ENCODE results near the gene IL17D.
"Not testable (repeated sequence)": the region's sequence is repeated elsewhere in the genome, so short reads cannot be mapped to it uniquely, and the experiment has no call there.

IL17D gene

DNA sequence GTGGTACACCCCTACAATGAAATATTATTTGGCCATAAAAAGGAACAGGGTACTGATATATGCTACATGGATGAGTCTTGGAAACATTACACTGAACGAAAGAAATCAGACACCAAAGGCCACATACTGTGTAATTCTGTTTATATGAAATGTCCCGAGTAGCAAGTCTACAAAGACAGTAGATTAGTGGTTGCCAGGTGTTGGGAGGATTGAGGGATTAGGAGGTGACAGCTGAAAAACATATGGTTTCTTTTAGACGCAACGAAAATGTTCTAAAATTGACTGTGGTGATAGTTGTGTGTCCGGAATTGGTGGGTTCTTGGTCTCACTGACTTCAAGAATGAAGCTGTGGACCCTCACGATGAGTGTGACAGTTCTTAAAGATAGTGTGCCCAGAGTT is 35.1 kb downstream of the IL17D start:
- Histone ChIP-seq H3K27ac (ENCODE audit: low read depth, low read length, poor library complexity, severe bottlenecking) (no peak overlapping the region), H3K4me3 (ENCODE audit: low read depth, low read length, poor library complexity, severe bottlenecking) (no peak overlapping the region), H3K27me3 (ENCODE audit: insufficient read depth, low read length) (no peaks in the 10 kb centered on the region), H3K9ac (ENCODE audit: low read length) (no peak overlapping the region), H2AFZ (ENCODE audit: low read length) (no peak overlapping the region), H3K36me3 (ENCODE audit: insufficient read depth, low read length) (no peaks in the 10 kb centered on the region), H3K9me3 (ENCODE audit: low read length) (no peaks in the 10 kb centered on the region), H3F3A (ENCODE audit: insufficient read depth, low read length) (no peaks in the 10 kb centered on the region), H3K4me1 (ENCODE audit: insufficient read depth, low read length, severe bottlenecking) (no peaks in the 10 kb centered on the region), H3K9me2 (ENCODE audit: low read depth, low read length) (no peaks in the 10 kb centered on the region), H3K4me2 (ENCODE audit: low read length) (no peak overlapping the region), H3K79me2 (ENCODE audit: insufficient read depth, low read length) (no peaks in the 10 kb centered on the region), H4K20me1 (ENCODE audit: insufficient read depth, low read length) (no peaks in the 10 kb centered on the region)
- TF ChIP-seq, protein P1, sequence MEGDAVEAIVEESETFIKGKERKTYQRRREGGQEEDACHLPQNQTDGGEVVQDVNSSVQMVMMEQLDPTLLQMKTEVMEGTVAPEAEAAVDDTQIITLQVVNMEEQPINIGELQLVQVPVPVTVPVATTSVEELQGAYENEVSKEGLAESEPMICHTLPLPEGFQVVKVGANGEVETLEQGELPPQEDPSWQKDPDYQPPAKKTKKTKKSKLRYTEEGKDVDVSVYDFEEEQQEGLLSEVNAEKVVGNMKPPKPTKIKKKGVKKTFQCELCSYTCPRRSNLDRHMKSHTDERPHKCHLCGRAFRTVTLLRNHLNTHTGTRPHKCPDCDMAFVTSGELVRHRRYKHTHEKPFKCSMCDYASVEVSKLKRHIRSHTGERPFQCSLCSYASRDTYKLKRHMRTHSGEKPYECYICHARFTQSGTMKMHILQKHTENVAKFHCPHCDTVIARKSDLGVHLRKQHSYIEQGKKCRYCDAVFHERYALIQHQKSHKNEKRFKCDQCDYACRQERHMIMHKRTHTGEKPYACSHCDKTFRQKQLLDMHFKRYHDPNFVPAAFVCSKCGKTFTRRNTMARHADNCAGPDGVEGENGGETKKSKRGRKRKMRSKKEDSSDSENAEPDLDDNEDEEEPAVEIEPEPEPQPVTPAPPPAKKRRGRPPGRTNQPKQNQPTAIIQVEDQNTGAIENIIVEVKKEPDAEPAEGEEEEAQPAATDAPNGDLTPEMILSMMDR (IDR thresholded peaks at IDR 0.05; ENCODE audit: low read length), result no peak
- TF ChIP-seq EZH2 (IDR thresholded peaks at IDR 0.05; ENCODE audit: borderline replicate concordance, low read length), result no peak

DNA sequence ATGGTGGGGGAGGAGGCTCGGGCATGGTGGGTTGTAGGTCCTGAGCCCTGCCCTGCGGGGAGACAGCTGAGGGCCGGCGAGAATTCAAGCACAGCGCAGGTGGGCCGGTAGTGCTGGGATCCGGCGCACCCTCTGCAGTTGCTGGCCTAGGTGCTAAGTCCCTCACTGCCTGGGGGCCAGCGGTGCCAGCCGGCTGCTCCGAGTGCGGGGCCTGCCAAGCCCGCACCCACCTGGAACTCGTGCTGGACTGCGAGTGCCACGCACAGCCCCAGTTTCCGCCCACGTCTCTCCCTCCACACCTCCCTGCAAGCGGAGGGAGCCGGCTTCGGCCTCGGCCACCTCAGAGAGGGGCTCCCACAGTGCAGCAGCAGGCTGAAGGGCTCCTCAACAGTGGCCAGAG is 36.5 kb downstream of the IL17D start:
- Histone ChIP-seq H3K4me1 (ENCODE audit: insufficient read depth, low read length, severe bottlenecking) (no peaks in the 10 kb centered on the region), H3K9me2 (ENCODE audit: low read depth, low read length) (no peaks in the 10 kb centered on the region), H2AFZ (ENCODE audit: low read length) (no peak overlapping the region), H3K79me2 (ENCODE audit: insufficient read depth, low read length) (no peaks in the 10 kb centered on the region), H3F3A (ENCODE audit: insufficient read depth, low read length) (no peaks in the 10 kb centered on the region), H4K20me1 (ENCODE audit: insufficient read depth, low read length) (no peaks in the 10 kb centered on the region), H3K27me3 (ENCODE audit: insufficient read depth, low read length) (no peaks in the 10 kb centered on the region), H3K9me3 (ENCODE audit: low read length) (no peaks in the 10 kb centered on the region), H3K27ac (ENCODE audit: low read depth, low read length, poor library complexity, severe bottlenecking) (no peak overlapping the region), H3K9ac (ENCODE audit: low read length) (no peak overlapping the region), H3K36me3 (ENCODE audit: insufficient read depth, low read length) (no peaks in the 10 kb centered on the region), H3K4me2 (ENCODE audit: low read length) (no peak overlapping the region), H3K4me3 (ENCODE audit: low read depth, low read length, poor library complexity, severe bottlenecking) (no peak overlapping the region)
- no peak for TF ChIP-seq EZH2 (IDR thresholded peaks at IDR 0.05; ENCODE audit: borderline replicate concordance, low read length)
- TF ChIP-seq, protein P1 (IDR thresholded peaks at IDR 0.05; ENCODE audit: low read length), result no peak

DNA sequence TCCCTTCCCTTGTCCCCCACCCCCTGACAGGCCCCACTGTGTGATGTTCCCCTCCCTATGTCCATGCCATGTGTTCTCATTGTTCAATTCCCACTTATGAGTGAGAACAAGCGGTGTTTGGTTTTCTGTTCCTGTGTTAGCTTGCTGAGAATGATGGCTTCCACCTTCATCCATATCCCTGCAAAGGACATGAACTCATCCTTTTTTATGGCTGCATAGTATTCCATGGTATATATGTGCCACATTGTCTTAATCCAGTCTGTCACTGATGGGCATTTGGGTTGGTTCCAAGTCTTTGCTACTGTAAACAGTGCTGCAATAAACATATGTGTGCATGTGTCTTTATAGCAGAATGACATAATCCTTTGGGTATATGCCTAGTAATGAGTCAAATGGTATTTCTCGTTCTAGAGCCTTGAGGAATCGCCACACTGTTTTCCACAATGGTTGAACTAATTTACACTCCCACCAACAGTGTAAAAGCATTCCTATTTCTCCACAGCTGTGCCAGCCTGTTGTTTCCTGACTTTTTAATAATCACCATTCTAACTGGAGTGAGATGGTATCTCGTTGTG is 40.4 kb downstream of the IL17D start:
- H2AFZ ChIP-seq (ENCODE audit: low read length); H3K4me3 ChIP-seq (ENCODE audit: low read depth, low read length, poor library complexity, severe bottlenecking); H3K9me3 ChIP-seq (ENCODE audit: low read length); H3K9ac ChIP-seq (ENCODE audit: low read length); H3K9me2 ChIP-seq (ENCODE audit: low read depth, low read length); H3K27ac ChIP-seq (ENCODE audit: low read depth, low read length, poor library complexity, severe bottlenecking); H3F3A ChIP-seq (ENCODE audit: insufficient read depth, low read length); H3K4me1 ChIP-seq (ENCODE audit: insufficient read depth, low read length, severe bottlenecking); H4K20me1 ChIP-seq (ENCODE audit: insufficient read depth, low read length); H3K79me2 ChIP-seq (ENCODE audit: insufficient read depth, low read length); H3K36me3 ChIP-seq (ENCODE audit: insufficient read depth, low read length); H3K27me3 ChIP-seq (ENCODE audit: insufficient read depth, low read length); H3K4me2 ChIP-seq (ENCODE audit: low read length): not testable (repeated sequence)

DNA sequence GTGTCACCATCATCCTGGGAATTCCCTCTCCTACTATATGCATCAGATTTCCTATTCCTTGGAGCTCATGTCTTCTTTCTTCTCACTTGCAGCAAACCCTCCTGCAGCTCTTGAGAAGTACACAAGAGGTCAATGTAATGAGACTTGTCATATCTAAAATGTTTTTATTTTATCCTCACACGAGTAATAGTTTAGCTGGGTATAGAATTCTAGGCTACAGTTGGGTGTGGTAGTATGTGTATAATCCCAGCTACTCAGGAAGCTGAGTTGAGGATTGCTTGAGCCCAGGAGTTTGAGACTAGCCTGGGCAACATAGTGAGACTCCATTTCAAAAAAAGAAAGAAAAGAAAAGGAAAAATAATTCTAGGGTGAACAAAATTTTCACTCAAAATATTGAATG is 45.9 kb downstream of the IL17D start:
- no peak for TF ChIP-seq EZH2 (IDR thresholded peaks at IDR 0.05; ENCODE audit: borderline replicate concordance, low read length)
- TF ChIP-seq, protein P1 (IDR thresholded peaks at IDR 0.05; ENCODE audit: low read length), result no peak
- Histone ChIP-seq H3K27ac (ENCODE audit: low read depth, low read length, poor library complexity, severe bottlenecking) (no peak overlapping the region), H3K4me1 (ENCODE audit: insufficient read depth, low read length, severe bottlenecking) (no peaks in the 10 kb centered on the region), H3K4me2 (ENCODE audit: low read length) (no peak overlapping the region), H3F3A (ENCODE audit: insufficient read depth, low read length) (no peaks in the 10 kb centered on the region), H4K20me1 (ENCODE audit: insufficient read depth, low read length) (no peaks in the 10 kb centered on the region), H3K27me3 (ENCODE audit: insufficient read depth, low read length) (no peaks in the 10 kb centered on the region), H2AFZ (ENCODE audit: low read length) (no peak overlapping the region), H3K4me3 (ENCODE audit: low read depth, low read length, poor library complexity, severe bottlenecking) (no peak overlapping the region), H3K36me3 (ENCODE audit: insufficient read depth, low read length) (no peaks in the 10 kb centered on the region), H3K9me3 (ENCODE audit: low read length) (peaks cover 23% of the 10 kb centered on the region), H3K79me2 (ENCODE audit: insufficient read depth, low read length) (no peaks in the 10 kb centered on the region), H3K9ac (ENCODE audit: low read length) (no peak overlapping the region), H3K9me2 (ENCODE audit: low read depth, low read length) (no peaks in the 10 kb centered on the region)
